ENCODE measurements around the gene EXOC4.

The EXOC4 gene

GRCh38 chr7:133497061-133497460, 244.2 kb downstream of the EXOC4 start:
- intact Hi-C loops (cut with DNase I; ENCODE audit: low total_unique reads): no loop called here
- Histone ChIP-seq H3K4me1 (peaks cover 0 to 7% (median 0%) of the 10 kb centered on the region in 4 donors), H3K27ac (no peak overlapping the region), H3K27me3 (no peaks in the 10 kb centered on the region), H3K9me3 (no peaks in the 10 kb centered on the region), H3K4me3 (no peak overlapping the region), H3K36me3 (no peaks in the 10 kb centered on the region)
- no peak for TF ChIP-seq CTCF (IDR thresholded peaks at IDR 0.05)
- no peak for DNase-seq

GRCh38 chr7:133501771-133502170, 248.9 kb downstream of the EXOC4 start:
- Histone ChIP-seq H3K27me3 (no peaks in the 10 kb centered on the region), H3K4me1 (peaks cover 0 to 13% (median 0%) of the 10 kb centered on the region in 4 donors), H3K36me3 (no peaks in the 10 kb centered on the region), H3K27ac (no peak overlapping the region), H3K4me3 (no peak overlapping the region), H3K9me3 (no peaks in the 10 kb centered on the region)
- DNase-seq: no peak
- intact Hi-C loops (cut with DNase I; ENCODE audit: low total_unique reads): no loop called here
- no peak for TF ChIP-seq CTCF (IDR thresholded peaks at IDR 0.05)

GRCh38 chr7:133502498-133502897, 249.6 kb downstream of the EXOC4 start:
- Histone ChIP-seq H3K27me3 (no peaks in the 10 kb centered on the region), H3K27ac (no peak overlapping the region), H3K4me1 (peaks cover 0 to 13% (median 0%) of the 10 kb centered on the region in 4 donors), H3K4me3 (no peak overlapping the region), H3K36me3 (no peaks in the 10 kb centered on the region), H3K9me3 (no peaks in the 10 kb centered on the region)
- no peak for DNase-seq
- intact Hi-C loops (cut with DNase I; ENCODE audit: low total_unique reads): no loop called here
- no peak for TF ChIP-seq CTCF (IDR thresholded peaks at IDR 0.05)

- no peaks in the 10 kb centered on the region for H3K36me3 ChIP-seq
- H3K4me3 ChIP-seq: no peak overlapping the region
- H3K4me1 ChIP-seq: peaks cover 0 to 13% (median 0%) of the 10 kb centered on the region in 4 donors
- no peaks in the 10 kb centered on the region for H3K9me3 ChIP-seq
- H3K27ac ChIP-seq: no peak overlapping the region
- intact Hi-C loops (cut with DNase I; ENCODE audit: low total_unique reads): no loop called here
- TF ChIP-seq CTCF (IDR thresholded peaks at IDR 0.05): no peak
- no peak for DNase-seq
- H3K27me3 ChIP-seq: no peaks in the 10 kb centered on the region
These were observed 250.1 kb downstream of the EXOC4 start for GRCh38 chr7:133502972-133503371.

- no peaks in the 10 kb centered on the region for H3K27me3 ChIP-seq
- H3K9me3 ChIP-seq: no peaks in the 10 kb centered on the region
- intact Hi-C loops (cut with DNase I; ENCODE audit: low total_unique reads): no loop called here
- TF ChIP-seq CTCF (IDR thresholded peaks at IDR 0.05): no peak
- H3K36me3 ChIP-seq: no peaks in the 10 kb centered on the region
- no peak overlapping the region for H3K4me3 ChIP-seq
- H3K4me1 ChIP-seq: peaks cover 0 to 13% (median 0%) of the 10 kb centered on the region in 4 donors
- no peak overlapping the region for H3K27ac ChIP-seq
- DNase-seq: no peak
These were observed 251.9 kb downstream of the EXOC4 start for GRCh38 chr7:133504825-133505224.

- intact Hi-C loops (cut with DNase I; ENCODE audit: low total_unique reads): no loop called here
- no peak for DNase-seq
- no peaks in the 10 kb centered on the region for H3K9me3 ChIP-seq
- H3K27ac ChIP-seq: no peak overlapping the region
- no peak overlapping the region for H3K4me3 ChIP-seq
- H3K27me3 ChIP-seq: no peaks in the 10 kb centered on the region
- H3K36me3 ChIP-seq: no peaks in the 10 kb centered on the region
- no peak for TF ChIP-seq CTCF (IDR thresholded peaks at IDR 0.05)
- no peaks in the 10 kb centered on the region for H3K4me1 ChIP-seq
These were observed 256.9 kb downstream of the EXOC4 start for GRCh38 chr7:133509822-133510221.
